ENCODE data around the gene PMVK. TPM values are rescaled to one million over a fixed set of nuclear protein-coding genes. Genes with fewer than 3 reads are reported as not detected.

Gene PMVK
- polyA plus RNA-seq, 3 donors = 17.2 to 43.2 (median 41.9) TPM

DNA sequence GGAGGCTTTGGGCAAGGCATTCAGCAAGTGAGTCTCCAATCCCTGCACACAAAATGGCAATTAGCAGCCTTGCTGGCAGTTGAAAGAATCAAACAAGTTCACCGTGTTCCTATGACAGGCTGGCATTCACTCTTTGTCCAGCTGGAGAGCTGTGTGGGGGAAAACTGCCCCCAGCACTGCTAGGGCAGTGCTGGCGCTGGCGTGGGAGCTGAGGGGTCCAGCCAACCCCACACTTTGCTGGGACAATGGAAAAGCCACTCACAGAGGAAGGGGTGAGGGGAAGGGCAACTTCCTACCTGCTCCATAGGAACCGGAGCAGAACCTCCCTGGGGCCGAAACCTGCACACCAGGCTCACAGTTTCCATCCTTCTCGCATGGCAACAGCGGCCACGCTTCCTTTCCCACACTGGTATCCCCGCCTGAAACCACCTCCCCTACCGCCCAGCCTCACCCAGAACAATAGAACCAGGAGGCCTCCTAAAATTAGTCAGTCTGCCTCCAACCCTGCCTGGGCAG, 39.7 kb downstream of the PMVK start:
- H3K36me3 Mint-ChIP-seq = no peaks in the 10 kb centered on the region
- no peak for DNase-seq
- no peaks in the 10 kb centered on the region for H3K4me1 Mint-ChIP-seq
- Histone ChIP-seq H3K79me2 (ENCODE audit: insufficient read depth, low read length) (no peaks in the 10 kb centered on the region), H3K27ac (ENCODE audit: low read depth in 1 of 2, low read length in 2 of 2) (no peak overlapping the region), H3K36me3 (replicated peaks in 1 of 2; ENCODE audit: control insufficient read depth in 1 of 2, insufficient read depth in 2 of 2, low read length in 2 of 2) (no peaks in the 10 kb centered on the region), H2AFZ (ENCODE audit: insufficient read depth, low read depth, low read length, poor library complexity, severe bottlenecking) (no peak overlapping the region), H3K27me3 (ENCODE audit: control insufficient read depth in 2 of 2, insufficient read depth in 2 of 2, low read length in 2 of 2) (no peaks in the 10 kb centered on the region), H4K20me1 (ENCODE audit: insufficient read depth, low read length) (no peaks in the 10 kb centered on the region), H3K4me1 (ENCODE audit: control insufficient read depth in 1 of 2, insufficient read depth in 2 of 2, low read length in 2 of 2) (no peaks in the 10 kb centered on the region), H3K4me3 (replicated peaks in 1 of 3; ENCODE audit: low read depth in 2 of 3, low read length in 3 of 3) (no peak overlapping the region), H3K9ac (ENCODE audit: insufficient read depth, low read length, poor library complexity, severe bottlenecking) (no peak overlapping the region), H3K9me3 (replicated peaks in 1 of 2; ENCODE audit: control insufficient read depth in 1 of 2, insufficient read depth in 1 of 2, low read length in 2 of 2) (no peaks in the 10 kb centered on the region), H3K4me2 (replicated peaks; ENCODE audit: extremely low read depth, low read length, poor library complexity, severe bottlenecking) (no peak overlapping the region)
- H3K9me3 Mint-ChIP-seq = peaks cover 0 to 2% (median 0%) of the 10 kb centered on the region in 7 donors
- peaks cover 0 to 5% (median 4%) of the 10 kb centered on the region in 3 donors for H3K27me3 Mint-ChIP-seq (ENCODE audit: low read depth in 3 of 3)
- H3K4me3 Mint-ChIP-seq = no peak overlapping the region
- TF ChIP-seq, protein P1, sequence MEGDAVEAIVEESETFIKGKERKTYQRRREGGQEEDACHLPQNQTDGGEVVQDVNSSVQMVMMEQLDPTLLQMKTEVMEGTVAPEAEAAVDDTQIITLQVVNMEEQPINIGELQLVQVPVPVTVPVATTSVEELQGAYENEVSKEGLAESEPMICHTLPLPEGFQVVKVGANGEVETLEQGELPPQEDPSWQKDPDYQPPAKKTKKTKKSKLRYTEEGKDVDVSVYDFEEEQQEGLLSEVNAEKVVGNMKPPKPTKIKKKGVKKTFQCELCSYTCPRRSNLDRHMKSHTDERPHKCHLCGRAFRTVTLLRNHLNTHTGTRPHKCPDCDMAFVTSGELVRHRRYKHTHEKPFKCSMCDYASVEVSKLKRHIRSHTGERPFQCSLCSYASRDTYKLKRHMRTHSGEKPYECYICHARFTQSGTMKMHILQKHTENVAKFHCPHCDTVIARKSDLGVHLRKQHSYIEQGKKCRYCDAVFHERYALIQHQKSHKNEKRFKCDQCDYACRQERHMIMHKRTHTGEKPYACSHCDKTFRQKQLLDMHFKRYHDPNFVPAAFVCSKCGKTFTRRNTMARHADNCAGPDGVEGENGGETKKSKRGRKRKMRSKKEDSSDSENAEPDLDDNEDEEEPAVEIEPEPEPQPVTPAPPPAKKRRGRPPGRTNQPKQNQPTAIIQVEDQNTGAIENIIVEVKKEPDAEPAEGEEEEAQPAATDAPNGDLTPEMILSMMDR (IDR thresholded peaks at IDR 0.05) = no peak
- H3K27ac Mint-ChIP-seq = no peak overlapping the region
- WGBS (ENCODE audit: insufficient coverage) = 88% methylated on average over 7 of the region's 10 CpGs
- intact Hi-C loops (cut with micrococcal nuclease) = no loop called here

DNA sequence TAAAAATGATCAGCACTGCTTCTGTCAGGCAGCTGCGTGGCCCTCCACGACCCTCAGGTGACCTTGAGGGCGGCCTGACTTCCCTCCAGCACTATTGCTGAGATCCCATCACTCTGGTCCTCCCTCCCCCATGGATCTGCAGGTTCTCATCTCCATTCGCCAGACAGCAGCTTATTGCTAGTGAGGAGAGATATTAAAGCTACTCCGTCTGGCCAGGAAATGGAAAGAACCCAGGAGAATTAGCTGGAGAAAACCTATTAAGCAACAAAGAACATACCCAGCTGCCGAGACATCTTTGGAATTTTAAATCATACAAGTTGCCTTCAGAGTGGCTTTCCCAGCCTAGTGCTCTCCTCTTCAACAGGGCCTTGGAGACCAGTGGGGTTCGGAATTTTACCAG, 40.7 kb downstream of the PMVK start:
- H3K9me3 ChIP-seq (replicated peaks in 1 of 2; ENCODE audit: control insufficient read depth in 1 of 2, insufficient read depth in 1 of 2, low read length in 2 of 2) = no peaks in the 10 kb centered on the region
- no peak overlapping the region for H3K9ac ChIP-seq (ENCODE audit: insufficient read depth, low read length, poor library complexity, severe bottlenecking)
- intact Hi-C loops (cut with micrococcal nuclease) = no loop called here
- WGBS (ENCODE audit: insufficient coverage) = 90% methylated on average over 2 of the region's 7 CpGs
- no peaks in the 10 kb centered on the region for H3K36me3 ChIP-seq (replicated peaks in 1 of 2; ENCODE audit: control insufficient read depth in 1 of 2, insufficient read depth in 2 of 2, low read length in 2 of 2)
- no peak overlapping the region for H3K4me2 ChIP-seq (replicated peaks; ENCODE audit: extremely low read depth, low read length, poor library complexity, severe bottlenecking)
- no peaks in the 10 kb centered on the region for H3K27me3 ChIP-seq (ENCODE audit: control insufficient read depth in 2 of 2, insufficient read depth in 2 of 2, low read length in 2 of 2)
- Mint-ChIP-seq H3K4me3 (no peak overlapping the region), H3K27ac (no peak overlapping the region), H3K9me3 (peaks cover 0 to 2% (median 0%) of the 10 kb centered on the region in 7 donors), H3K27me3 (ENCODE audit: low read depth in 3 of 3) (peaks cover 0 to 5% (median 4%) of the 10 kb centered on the region in 3 donors), H3K4me1 (no peaks in the 10 kb centered on the region), H3K36me3 (no peaks in the 10 kb centered on the region)
- no peak for DNase-seq
- no peaks in the 10 kb centered on the region for H3K79me2 ChIP-seq (ENCODE audit: insufficient read depth, low read length)
- H3K4me3 ChIP-seq (replicated peaks in 1 of 3; ENCODE audit: low read depth in 2 of 3, low read length in 3 of 3) = no peak overlapping the region
- H3K4me1 ChIP-seq (ENCODE audit: control insufficient read depth in 1 of 2, insufficient read depth in 2 of 2, low read length in 2 of 2) = no peaks in the 10 kb centered on the region
- no peak overlapping the region for H3K27ac ChIP-seq (ENCODE audit: low read depth in 1 of 2, low read length in 2 of 2)
- TF ChIP-seq, protein P1 (IDR thresholded peaks at IDR 0.05) = no peak
- H2AFZ ChIP-seq (ENCODE audit: insufficient read depth, low read depth, low read length, poor library complexity, severe bottlenecking) = no peak overlapping the region
- H4K20me1 ChIP-seq (ENCODE audit: insufficient read depth, low read length) = no peaks in the 10 kb centered on the region
